PFSK-1 (cell line): ENCODE measurements around the gene EIF6.
A peak's percentile ranks its signal among the peaks of the same experiment; 100 is the strongest.

Source experiments
- FOXP2 ChIP-seq: optimal IDR thresholded peaks from 2 replicates; pipeline ENCODE3; 2011; ENCODE audit warnings: borderline replicate concordance, control low read depth, inconsistent platforms; ENCODE audit not compliant: insufficient read depth; ENCODE audit errors: extremely low read length, extremely low read depth
- POLR2AphosphoS5 ChIP-seq: IDR thresholded peaks from 2 replicates; pipeline ENCODE4 v1.6.1; 2012; ENCODE audit warnings: low read depth, mild to moderate bottlenecking, control low read depth, low read length, moderate library complexity
- SIN3A ChIP-seq: IDR thresholded peaks from 2 replicates; pipeline ENCODE4 v1.6.1; 2012; ENCODE audit warnings: mild to moderate bottlenecking, low read length, moderate library complexity, borderline replicate concordance; ENCODE audit not compliant: insufficient read depth
- TAF1 ChIP-seq: IDR thresholded peaks from 2 replicates; pipeline ENCODE4 v1.6.1; 2012; ENCODE audit warnings: low read length, control low read depth, borderline replicate concordance; ENCODE audit not compliant: insufficient read depth
- TF ChIP-seq, protein P1 (sequence below), 2 experiments: IDR thresholded peaks; 2 replicates each; pipeline versions ENCODE4 v1.6.1 to v1.8.0; 2011 to 2012; ENCODE audit warnings: low read depth in 2 of 2, low read length in 2 of 2, control low read depth in 1 of 2, inconsistent platforms in 1 of 2, mild to moderate bottlenecking in 1 of 2, moderate library complexity in 1 of 2; ENCODE audit not compliant: insufficient read depth in 1 of 2

EIF6 gene

GRCh38 chr20:35302421-35303335 is 18.1 kb upstream of the EIF6 start:
- TF ChIP-seq POLR2AphosphoS5 (0 out of 2 replicates have a peak, but pooled peaks have one; percentile 25), TAF1 (no peak)

DNA sequence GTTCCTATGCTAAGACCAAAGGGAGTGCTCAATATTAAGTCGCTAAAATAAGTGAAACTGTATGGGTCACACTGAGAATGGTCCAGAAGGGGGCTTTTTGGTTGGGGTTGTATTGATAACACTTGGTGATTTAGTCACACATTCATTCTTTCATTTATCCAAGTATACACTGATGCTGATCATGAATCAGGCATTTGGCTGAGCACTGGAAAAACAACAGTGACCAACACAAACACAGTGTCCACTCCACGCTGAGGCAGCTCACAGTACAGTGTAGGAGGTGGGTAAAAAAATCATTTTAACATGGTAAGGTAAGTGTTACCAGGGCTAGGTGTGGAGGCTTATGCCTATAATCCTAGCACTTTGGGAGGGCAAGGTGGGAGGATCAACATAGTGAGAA is 16.9 kb upstream of the EIF6 start:
- TF ChIP-seq SIN3A: no peak
- TF ChIP-seq FOXP2: no peak
- no peak for TF ChIP-seq POLR2AphosphoS5
- TF ChIP-seq TAF1: no peak
- TF ChIP-seq, protein P1, sequence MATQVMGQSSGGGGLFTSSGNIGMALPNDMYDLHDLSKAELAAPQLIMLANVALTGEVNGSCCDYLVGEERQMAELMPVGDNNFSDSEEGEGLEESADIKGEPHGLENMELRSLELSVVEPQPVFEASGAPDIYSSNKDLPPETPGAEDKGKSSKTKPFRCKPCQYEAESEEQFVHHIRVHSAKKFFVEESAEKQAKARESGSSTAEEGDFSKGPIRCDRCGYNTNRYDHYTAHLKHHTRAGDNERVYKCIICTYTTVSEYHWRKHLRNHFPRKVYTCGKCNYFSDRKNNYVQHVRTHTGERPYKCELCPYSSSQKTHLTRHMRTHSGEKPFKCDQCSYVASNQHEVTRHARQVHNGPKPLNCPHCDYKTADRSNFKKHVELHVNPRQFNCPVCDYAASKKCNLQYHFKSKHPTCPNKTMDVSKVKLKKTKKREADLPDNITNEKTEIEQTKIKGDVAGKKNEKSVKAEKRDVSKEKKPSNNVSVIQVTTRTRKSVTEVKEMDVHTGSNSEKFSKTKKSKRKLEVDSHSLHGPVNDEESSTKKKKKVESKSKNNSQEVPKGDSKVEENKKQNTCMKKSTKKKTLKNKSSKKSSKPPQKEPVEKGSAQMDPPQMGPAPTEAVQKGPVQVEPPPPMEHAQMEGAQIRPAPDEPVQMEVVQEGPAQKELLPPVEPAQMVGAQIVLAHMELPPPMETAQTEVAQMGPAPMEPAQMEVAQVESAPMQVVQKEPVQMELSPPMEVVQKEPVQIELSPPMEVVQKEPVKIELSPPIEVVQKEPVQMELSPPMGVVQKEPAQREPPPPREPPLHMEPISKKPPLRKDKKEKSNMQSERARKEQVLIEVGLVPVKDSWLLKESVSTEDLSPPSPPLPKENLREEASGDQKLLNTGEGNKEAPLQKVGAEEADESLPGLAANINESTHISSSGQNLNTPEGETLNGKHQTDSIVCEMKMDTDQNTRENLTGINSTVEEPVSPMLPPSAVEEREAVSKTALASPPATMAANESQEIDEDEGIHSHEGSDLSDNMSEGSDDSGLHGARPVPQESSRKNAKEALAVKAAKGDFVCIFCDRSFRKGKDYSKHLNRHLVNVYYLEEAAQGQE (IDR thresholded peaks at IDR 0.05; ENCODE audit: insufficient read depth in 1 of 2, low read depth in 2 of 2, low read length in 2 of 2): no peak

DNA sequence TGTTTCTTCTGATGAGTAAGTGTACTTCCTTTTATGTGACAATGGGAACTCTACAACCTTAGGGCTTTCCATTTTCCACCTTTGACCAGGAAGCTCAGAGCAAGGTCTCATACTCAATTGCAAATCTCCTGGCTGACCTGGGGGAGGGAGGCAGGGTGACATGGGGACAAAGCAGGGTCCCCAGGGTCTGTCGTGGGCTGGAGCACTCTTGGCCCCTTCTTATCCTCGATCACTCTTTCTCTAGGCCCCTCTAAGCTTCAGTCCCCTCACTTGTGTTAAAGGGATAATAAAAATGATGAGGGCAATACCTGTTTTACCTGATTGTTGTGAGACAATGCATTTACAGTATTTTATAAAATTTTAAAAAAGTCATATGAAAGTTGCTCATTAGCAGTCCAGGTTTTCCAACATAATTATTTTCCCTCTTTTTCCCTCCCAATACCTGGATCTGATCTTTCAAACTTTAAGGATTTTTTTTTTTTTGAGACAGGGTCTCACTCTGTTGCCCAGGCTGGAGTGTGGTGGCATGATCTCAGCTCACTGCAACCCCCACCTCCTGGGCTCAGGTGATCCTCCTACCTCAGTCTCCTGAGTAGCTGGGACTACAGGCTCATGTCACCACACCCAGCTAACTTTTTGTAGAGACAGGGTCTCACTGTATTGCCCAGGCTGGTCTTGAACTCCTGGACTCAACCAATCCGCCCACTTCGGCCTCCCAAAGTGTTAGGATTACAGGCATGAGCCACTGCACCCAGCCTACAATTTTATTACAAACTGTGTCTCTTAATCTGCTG is 16.1 kb upstream of the EIF6 start:
- no peak for TF ChIP-seq POLR2AphosphoS5
- no peak for TF ChIP-seq TAF1
- TF ChIP-seq, protein P1 (IDR thresholded peaks at IDR 0.05; ENCODE audit: insufficient read depth in 1 of 2, low read depth in 2 of 2, low read length in 2 of 2): no peak
- no peak for TF ChIP-seq SIN3A
- TF ChIP-seq FOXP2: no peak

GRCh38 chr20:35299780-35300179 is 15.2 kb upstream of the EIF6 start:
- TF ChIP-seq, protein P1 (IDR thresholded peaks at IDR 0.05; ENCODE audit: insufficient read depth in 1 of 2, low read depth in 2 of 2, low read length in 2 of 2): no peak
- TF ChIP-seq SIN3A (no peak), FOXP2 (no peak), POLR2AphosphoS5 (no peak), TAF1 (no peak)

- no peak for TF ChIP-seq FOXP2
- TF ChIP-seq SIN3A: no peak
- TF ChIP-seq POLR2AphosphoS5: no peak
- TF ChIP-seq, protein P1 (IDR thresholded peaks at IDR 0.05; ENCODE audit: insufficient read depth in 1 of 2, low read depth in 2 of 2, low read length in 2 of 2): no peak
- TF ChIP-seq TAF1: no peak
Measured at GRCh38 chr20:35298264-35298663, 13.7 kb upstream of the EIF6 start.
